ENCODE measurements around the gene TAP2. TPM values are rescaled to one million over a fixed set of nuclear protein-coding genes. Genes with fewer than 3 reads are reported as not detected.

Gene TAP2
- polyA plus RNA-seq, 1 experiment: 15.4 TPM

GRCh38 chr6:32852018-32852843 is 13.7 kb upstream of the TAP2 start:
- ChIA-PET CTCF (interaction anchor here (1.1 to 8.0 kb wide), 5 partner anchors 13 to 42 kb away, joined by 5 to 153 read pairs (median 61); partner anchors contain the start of gene TAP2), POLR2A (interaction anchor here (1.4 to 2.3 kb wide), 2 partner anchors 14 to 119 kb away, joined by 8 to 27 read pairs; partner anchors contain the start of gene TAP2)
- Histone ChIP-seq H3K4me3 (ENCODE audit: low read depth, low read length) (peak overlapping the region; percentile 86), H3K27ac (ENCODE audit: low read depth, low read length) (peak overlapping the region; percentile 93), H3K9me3 (ENCODE audit: control insufficient read depth, insufficient read depth, low read length) (peaks cover 7% of the 10 kb centered on the region; the same call in 1 of the 2 replicates), H3K27me3 (ENCODE audit: control insufficient read depth, insufficient read depth, low read length) (peaks cover 2% of the 10 kb centered on the region)
- no peak for TF ChIP-seq CTCF (IDR thresholded peaks at IDR 0.05; ENCODE audit: low read depth, low read length)
- no peak for DNase-seq (ENCODE audit: low read depth, low spot score)

DNA sequence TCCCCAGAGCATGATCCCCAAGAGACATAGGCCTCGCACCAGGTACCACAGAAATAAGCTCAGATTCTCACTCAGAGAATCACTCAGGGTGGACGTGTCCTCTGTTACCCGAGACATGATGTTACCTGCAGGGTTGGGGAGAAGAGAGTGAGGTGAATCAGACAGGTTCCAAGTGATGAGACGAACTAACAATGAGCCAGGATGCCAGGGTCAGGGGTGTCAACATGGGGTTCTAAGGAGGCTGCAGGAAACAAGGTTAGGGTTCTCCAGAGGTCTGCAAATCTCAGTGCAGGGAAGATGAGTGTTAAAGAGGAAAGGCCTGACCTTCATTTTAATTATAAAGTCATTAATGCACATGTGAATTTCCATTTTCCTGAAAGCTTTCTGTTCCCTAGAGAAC is 12.5 kb upstream of the TAP2 start:
- no peak overlapping the region for H3K4me3 ChIP-seq (ENCODE audit: low read depth, low read length)
- TF ChIP-seq CTCF (IDR thresholded peaks at IDR 0.05; ENCODE audit: low read depth, low read length): no peak
- POLR2A ChIA-PET: no interaction called here
- DNase-seq (ENCODE audit: low read depth, low spot score): no peak
- peaks cover 2% of the 10 kb centered on the region for H3K27me3 ChIP-seq (ENCODE audit: control insufficient read depth, insufficient read depth, low read length)
- peaks cover 7% of the 10 kb centered on the region; the same call in 1 of the 2 replicates for H3K9me3 ChIP-seq (ENCODE audit: control insufficient read depth, insufficient read depth, low read length)
- H3K27ac ChIP-seq (ENCODE audit: low read depth, low read length): no peak overlapping the region
- CTCF ChIA-PET: interaction anchor here (0.6 to 3.4 kb wide), 6 partner anchors 10 to 543 kb away, joined by 3 to 61 read pairs (median 4); partner anchors contain the start of gene TAP2

DNA sequence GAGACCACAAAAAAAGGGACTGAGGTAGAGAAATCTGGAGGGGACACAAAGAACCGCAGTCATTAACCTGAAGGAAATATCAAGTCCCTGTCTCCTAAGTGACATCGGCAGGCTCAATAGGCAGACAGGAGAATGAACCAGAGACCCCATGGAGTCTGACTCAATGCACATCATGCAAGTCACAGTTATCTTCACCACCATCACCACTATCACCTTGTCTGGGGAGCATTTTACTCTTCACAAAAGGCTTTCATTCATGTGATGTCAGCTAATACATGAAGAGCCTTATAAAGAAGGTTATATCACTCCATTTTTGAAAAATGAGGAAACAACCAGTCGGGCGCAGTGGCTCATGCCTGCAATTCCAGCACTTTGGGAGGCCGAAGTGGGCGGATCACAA is 10.6 kb upstream of the TAP2 start:
- no peak for DNase-seq (ENCODE audit: low read depth, low spot score)
- Histone ChIP-seq H3K27me3 (ENCODE audit: control insufficient read depth, insufficient read depth, low read length) (no peaks in the 10 kb centered on the region), H3K9me3 (ENCODE audit: control insufficient read depth, insufficient read depth, low read length) (peaks cover 7% of the 10 kb centered on the region; the same call in 1 of the 2 replicates), H3K4me3 (ENCODE audit: low read depth, low read length) (no peak overlapping the region), H3K27ac (ENCODE audit: low read depth, low read length) (no peak overlapping the region)
- TF ChIP-seq CTCF (IDR thresholded peaks at IDR 0.05; ENCODE audit: low read depth, low read length): no peak
- POLR2A ChIA-PET: no interaction called here
- CTCF ChIA-PET: interaction anchor here (1.2 to 3.4 kb wide), 3 partner anchors 10 to 136 kb away, joined by 4 to 61 read pairs (median 5); partner anchors contain the start of gene TAP2

GRCh38 chr6:32847795-32848194 is 9.3 kb upstream of the TAP2 start:
- CTCF ChIA-PET: interaction anchor here (1.1 kb wide), 1 partner anchor 9 kb away, joined by 4 read pairs; the partner anchor contains the start of gene TAP2
- DNase-seq (ENCODE audit: low read depth, low spot score): no peak
- POLR2A ChIA-PET: no interaction called here
- H3K27me3 ChIP-seq (ENCODE audit: control insufficient read depth, insufficient read depth, low read length): no peaks in the 10 kb centered on the region
- H3K4me3 ChIP-seq (ENCODE audit: low read depth, low read length): no peak overlapping the region
- no peak for TF ChIP-seq CTCF (IDR thresholded peaks at IDR 0.05; ENCODE audit: low read depth, low read length)
- H3K9me3 ChIP-seq (ENCODE audit: control insufficient read depth, insufficient read depth, low read length): no peaks in the 10 kb centered on the region; the same call in 1 of the 2 replicates
- H3K27ac ChIP-seq (ENCODE audit: low read depth, low read length): no peak overlapping the region

DNA sequence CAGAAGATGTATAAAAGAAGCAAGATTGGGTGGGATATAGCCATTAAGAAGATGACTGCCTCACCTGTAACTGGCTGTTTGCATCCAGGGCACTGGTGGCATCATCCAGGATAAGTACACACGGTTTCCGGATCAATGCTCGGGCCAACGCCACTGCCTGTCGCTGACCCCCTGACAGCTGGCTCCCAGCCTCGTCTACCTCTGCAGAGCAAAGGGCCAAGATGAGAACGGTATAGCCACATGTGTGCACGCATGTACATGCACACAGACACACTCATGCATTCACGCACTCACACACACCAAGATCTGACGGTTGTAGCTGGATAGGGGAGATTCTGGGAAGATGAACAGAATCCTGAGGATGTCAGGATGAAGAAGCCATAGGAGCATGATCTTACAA is 8.5 kb upstream of the TAP2 start:
- Histone ChIP-seq H3K27me3 (ENCODE audit: control insufficient read depth, insufficient read depth, low read length) (no peaks in the 10 kb centered on the region), H3K27ac (ENCODE audit: low read depth, low read length) (no peak overlapping the region), H3K9me3 (ENCODE audit: control insufficient read depth, insufficient read depth, low read length) (no peaks in the 10 kb centered on the region; the same call in 1 of the 2 replicates), H3K4me3 (ENCODE audit: low read depth, low read length) (no peak overlapping the region)
- DNase-seq (ENCODE audit: low read depth, low spot score): no peak
- ChIA-PET POLR2A (no interaction called here), CTCF (interaction anchor here (1.1 to 3.9 kb wide), 3 partner anchors 9 to 21 kb away, joined by 4 to 38 read pairs (median 6); partner anchors contain the start of gene TAP2)
- TF ChIP-seq CTCF (IDR thresholded peaks at IDR 0.05; ENCODE audit: low read depth, low read length): no peak

All from AG04450 (cell line).